ENCODE results near the gene ZNF493.

Gene ZNF493

GRCh38 chr19:21396893-21397572, at the start of gene ZNF493:
TSS of gene ZNF493 (plus strand) at chr19:21397133. CDS start at chr19:21397238, 105 bp downstream.
- peak; percentile 90 for DNase-seq

- no peak for DNase-seq
Measured at GRCh38 chr19:21352830-21353229, 44.1 kb upstream of the ZNF493 start.

DNA sequence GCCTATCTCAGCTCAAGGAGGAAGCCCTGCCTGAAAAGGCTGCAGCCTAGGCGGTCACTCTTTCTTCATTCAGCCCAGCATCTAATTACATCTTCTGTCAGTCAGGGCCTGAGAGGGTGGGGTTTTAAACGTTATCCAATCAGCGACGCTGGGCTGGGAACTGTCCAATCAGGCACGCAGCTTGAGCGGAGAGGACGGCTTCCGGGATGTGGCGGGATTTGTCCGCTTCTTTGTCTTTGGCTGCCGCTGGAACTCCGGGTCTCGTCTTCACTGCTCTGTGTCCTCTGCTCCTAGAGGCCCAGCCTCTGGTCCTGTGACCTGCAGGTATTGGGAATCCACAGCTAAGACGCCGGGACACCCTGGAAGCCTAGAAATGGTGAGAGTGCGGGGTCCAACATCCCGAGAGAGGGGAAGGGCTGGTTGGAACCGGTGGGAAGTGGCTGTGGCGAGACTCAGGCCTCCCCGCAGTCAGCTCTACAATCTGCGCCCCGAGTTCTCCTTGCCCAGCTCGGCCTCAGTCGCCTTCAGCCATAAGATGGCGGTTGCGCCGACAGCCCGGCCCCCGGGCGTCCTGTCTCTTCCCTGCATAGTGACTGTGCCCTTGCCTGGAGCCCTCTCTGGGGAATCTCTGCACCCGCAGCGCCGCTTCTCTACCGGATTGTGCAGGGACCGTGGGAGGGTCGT, 38.0 kb upstream of the ZNF493 start, which contains the start of gene ZNF738:
Gene ZNF738, plus strand, starts transcription at position 233 of the 684 bp plus-strand sequence. Its CDS starts 141 bp downstream, at position 374.
- peak; percentile 90 for DNase-seq

DNA sequence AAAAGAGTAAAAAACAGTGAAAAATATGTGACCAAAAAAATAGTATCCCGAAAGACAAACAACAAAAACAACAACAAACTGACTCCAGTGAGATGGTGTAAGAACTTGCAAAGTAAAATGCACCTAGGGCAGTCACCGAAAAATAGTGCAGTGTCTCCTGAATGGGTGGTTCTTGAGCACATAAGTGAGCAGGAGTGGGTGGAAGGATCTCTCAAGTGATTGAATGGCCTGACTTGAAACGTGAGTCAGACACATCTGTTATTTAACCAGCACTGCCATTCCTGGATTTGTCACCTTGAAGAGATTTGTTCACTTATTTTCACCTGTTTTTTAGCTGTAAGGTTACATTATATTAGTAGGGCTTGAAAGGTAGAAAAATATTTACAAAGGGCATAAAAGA, 34.6 kb upstream of the ZNF493 start:
- no peak for DNase-seq

DNA sequence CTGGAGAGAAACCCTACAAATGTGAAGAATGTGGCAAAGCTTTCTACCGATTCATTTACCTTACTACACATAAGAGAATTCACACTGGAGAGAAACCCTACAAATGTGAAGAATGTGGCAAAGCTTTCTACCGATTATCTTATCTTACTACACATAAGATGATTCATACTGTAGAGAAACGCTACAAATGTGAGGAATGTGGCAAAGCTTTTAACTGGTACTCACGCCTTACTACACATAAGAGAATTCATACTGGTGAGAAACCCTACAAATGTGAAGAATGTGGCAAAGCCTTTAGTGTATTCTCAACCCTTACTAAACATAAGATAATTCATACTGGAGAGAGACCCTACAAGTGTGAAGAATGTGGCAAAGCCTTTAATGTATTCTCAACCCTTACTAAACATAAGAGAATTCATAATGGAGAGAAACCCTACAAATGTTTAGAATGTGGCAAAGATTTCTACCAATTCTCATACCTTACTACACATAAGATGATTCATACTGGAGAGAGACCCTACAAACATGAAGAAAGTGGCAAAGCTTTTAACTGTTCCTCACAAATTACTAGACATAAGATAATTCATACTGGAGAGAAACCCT, 12.9 kb upstream of the ZNF493 start:
- no peak for DNase-seq

GRCh38 chr19:21396121-21396520, 812 bp upstream of the ZNF493 start:
- DNase-seq = no peak

DNA sequence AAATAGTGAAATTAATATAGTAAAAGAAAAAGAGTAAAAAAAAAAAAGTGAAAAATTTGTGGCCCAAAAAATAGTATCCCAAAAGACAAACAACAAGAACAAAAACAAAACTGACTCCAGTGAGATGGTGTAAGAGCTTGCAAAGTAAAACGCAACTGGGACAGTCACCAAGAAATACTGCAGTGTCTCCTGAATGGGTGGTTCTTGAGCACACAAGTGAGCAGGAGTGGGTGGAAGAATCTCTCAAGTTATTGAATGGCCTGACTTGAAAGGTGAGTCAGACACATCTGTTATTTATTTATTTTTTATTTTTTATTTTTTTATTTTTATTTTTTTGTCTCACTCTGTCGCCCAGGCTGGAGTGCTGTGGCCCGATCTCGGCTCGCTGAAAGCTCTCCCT, 1.9 kb downstream of the ZNF493 start:
- no peak for DNase-seq

DNA sequence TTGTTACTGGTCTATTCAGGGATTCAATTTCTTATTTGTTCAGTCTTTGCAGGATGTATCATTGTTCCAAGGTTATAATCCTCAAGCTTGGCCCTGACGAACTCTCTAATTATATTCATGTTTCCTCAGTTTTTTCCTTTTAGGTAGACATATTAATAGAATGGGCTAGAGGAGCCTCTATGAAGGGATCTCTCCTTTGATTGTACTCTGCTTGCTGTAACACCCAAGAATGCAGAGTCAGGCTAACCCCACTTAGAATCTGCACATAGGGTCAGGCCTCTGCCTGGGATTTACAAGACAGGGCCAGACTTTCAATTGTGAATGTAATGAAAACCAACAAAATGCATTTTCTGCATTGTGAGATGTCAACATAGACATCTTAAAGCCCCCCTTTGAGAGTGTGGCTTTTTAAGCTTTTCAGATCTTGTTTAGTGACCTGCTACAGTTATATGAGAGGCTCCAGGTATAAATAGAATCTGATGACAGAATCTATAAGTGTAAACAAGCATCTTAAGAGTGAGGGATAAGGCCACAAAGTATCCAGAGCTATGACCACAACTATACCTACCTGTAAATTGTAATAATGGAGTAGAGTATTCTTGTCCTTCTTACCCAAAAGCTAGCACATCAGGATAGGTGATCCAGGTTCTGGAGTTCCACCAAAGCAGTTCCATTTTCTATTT, 5.5 kb downstream of the ZNF493 start:
- DNase-seq = no peak

GRCh38 chr19:21410166-21410565, 13.2 kb downstream of the ZNF493 start:
- DNase-seq = no peak

GRCh38 chr19:21422244-21422643, 25.3 kb downstream of the ZNF493 start:
- DNase-seq = no peak

- DNase-seq = no peak
Measured at GRCh38 chr19:21423057-21424041, 26.4 kb downstream of the ZNF493 start.

DNA sequence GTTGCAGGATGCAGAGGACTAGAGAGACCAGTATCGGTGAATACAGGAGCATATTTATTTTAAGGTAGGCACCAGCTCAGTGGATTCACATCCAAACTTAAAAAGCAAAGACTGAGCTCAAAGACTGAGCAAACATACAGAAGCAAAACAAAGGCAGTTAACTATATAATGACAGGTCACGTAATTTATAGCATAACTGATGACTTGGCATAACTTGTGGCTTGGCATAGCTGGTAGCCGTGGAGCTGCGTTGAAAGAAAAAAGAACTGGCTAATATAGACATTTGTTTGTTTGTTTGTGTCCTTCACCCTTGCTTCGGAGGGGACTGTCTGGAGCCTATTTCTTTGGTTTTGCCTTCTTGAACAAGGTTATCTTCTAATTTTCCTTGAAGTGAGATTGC, 33.7 kb downstream of the ZNF493 start:
- no peak for DNase-seq

DNA sequence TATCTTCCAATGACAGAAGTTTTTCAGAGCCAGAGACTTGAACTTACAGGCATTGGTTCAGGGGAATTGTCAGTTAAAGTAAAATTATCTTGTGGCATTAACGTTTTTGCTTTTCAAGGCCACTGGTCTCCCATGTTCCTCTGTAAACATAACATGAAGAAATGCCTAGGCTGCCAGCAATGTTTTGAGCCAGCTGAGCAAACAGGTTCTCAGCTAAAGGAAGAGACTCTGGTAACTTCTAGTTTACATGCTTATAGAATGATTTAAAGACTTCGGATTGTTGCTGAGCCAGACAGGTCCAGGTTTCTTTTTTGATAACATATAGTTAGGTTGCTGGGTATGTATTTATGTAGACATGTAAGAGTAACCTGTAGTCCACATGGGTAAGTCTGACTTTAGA, 35.7 kb downstream of the ZNF493 start:
- no peak for DNase-seq

GRCh38 chr19:21434516-21434915, 37.6 kb downstream of the ZNF493 start:
- DNase-seq = no peak

DNA sequence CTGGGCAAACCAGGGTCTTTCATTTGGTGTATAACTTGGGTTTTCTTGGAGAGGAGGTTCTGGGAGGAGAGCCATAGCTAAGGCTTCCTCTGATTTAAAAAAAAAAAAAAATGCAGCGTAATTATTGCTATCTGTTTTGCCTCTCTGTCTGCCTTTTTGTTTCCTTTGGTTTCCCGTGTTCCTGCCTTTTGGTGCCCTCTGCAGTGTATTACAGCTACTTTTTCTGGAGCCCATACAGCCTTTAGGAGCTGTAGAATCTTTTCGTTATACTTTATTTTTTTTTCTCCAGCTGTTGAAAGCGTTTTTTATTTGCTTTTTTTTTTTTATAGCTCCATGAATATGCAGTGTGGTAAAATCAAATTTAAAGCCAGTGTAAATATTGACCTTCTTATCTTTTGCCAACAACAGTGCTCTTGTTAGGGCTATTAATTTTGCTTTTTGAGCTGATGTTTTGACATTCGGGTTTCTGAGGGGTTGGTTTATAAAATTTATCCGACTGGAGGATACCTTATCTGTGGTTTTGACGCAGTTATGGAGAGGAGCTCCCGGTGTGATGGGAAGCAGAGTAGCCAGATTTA, 38.1 kb downstream of the ZNF493 start:
- no peak for DNase-seq

DNA sequence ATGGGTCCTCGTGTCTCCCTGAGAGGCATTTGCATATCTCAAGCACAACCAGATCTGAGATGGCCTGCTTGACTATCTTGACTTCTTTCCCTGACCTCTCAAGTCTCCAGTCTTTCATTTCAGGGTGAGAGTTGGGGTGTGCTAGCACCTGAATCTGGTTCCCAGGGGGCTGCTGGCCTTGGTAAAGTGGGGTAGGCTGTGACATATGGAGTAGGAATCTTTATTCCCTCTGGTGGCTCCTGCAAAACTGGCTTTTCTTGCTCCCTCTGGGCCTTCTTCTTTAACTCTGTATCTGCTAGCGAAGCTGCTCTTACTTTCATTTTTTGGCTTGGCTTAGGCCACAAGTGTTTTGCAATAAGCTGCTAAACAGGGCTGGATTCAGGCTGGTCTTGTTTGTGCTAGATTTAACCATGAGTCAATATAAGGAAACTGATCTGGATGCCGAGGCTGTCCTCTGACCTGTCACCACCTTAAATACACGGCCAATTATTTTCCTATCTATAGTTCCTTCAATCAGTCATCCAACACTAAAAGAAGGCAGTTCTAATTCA, 42.3 kb downstream of the ZNF493 start:
- DNase-seq = no peak

- DNase-seq = no peak
Measured at GRCh38 chr19:21440321-21440720, 43.4 kb downstream of the ZNF493 start.

DNA sequence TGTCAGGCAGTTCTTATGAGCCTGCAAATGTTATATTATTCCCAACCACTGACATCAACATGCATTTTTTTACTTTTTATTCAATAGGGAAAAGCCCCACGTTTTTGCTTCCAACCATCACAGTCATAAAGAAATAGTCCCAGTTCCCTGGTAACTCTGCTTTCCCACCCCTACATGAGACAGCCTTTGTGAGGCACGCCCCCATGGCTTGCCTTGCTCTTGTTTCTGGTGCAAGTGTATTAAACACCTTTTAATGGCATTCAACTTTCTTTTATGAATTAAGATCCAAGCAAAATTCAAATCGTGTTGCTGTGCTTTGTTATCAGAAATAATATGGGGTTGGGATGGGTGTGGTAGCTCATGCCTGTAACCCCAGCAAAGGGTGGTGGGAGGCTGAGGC, 54.3 kb downstream of the ZNF493 start:
- no peak for DNase-seq

- DNase-seq = no peak
Measured at GRCh38 chr19:21454901-21455300, 58.0 kb downstream of the ZNF493 start.

DNA sequence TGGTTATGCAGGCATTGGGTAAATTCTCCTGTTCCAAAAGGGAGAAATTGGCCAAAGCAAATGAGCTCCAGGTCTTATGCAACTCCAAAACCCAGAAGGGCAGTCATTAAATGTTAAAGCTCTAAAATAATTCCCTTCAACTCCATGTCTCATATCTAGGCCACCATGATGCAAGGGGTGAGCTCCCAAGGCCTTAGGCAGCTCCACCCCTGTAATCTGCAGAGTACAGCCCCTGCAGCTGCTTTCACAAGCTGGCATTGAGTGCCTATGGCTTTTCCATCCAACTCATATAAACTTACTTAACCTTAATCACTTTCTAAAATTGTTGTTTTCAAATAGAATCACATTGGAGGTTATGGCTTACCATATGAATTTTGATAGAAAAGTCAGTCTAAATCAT, 63.8 kb downstream of the ZNF493 start:
- DNase-seq = no peak

GRCh38 chr19:21462540-21462939, 65.6 kb downstream of the ZNF493 start:
- DNase-seq = no peak

All from GF-D8 (cell line).